ENCODE measurements around the gene ANO3.

ANO3 gene

DNA sequence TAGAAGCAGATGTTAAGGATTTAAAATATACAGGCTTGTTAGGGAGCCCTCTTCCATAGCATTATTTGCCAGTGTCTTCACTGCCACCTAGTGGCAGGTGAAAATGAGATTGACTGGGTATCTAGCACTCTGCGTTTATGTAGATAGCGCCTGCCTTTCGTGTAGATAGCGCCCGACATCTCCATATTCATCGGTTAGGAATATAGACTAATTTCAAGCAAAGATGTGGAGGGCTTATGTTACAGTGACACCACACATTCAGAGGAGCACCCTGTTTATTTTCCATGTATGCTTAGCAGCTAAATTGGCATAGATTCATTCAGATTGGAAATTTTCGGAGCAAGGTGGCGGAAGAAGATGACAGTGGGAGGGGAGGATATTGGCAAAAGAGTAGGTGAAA is 318.0 kb downstream of the ANO3 start:
- peak; percentile 34 for DNase-seq

GRCh38 chr11:26651916-26652315 is 320.0 kb downstream of the ANO3 start:
- DNase-seq: no peak

- no peak for DNase-seq
These were observed 323.4 kb downstream of the ANO3 start for GRCh38 chr11:26655287-26655686.

DNA sequence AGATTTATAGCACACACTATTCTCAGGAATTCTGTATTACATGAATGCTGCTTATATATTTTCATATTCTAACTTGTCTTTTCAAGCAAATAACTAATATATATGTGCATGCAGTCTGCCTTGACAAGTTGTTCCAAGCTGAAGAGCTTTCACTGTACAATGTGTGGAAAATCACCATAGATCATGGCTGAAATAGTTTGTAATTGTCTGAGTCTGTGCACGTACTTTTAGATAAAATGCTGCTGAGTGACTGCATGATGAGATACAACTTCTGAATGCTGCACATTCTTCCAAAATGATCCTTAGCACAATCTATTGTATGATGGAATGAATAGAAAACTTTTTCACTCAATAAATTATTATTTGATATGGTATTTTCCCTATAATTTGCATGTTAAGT is 331.0 kb downstream of the ANO3 start:
- no peak for DNase-seq

- DNase-seq: no peak
These were observed 333.1 kb downstream of the ANO3 start for GRCh38 chr11:26665036-26665435.

GRCh38 chr11:26665946-26666345 is 334.0 kb downstream of the ANO3 start:
- DNase-seq: no peak

DNA sequence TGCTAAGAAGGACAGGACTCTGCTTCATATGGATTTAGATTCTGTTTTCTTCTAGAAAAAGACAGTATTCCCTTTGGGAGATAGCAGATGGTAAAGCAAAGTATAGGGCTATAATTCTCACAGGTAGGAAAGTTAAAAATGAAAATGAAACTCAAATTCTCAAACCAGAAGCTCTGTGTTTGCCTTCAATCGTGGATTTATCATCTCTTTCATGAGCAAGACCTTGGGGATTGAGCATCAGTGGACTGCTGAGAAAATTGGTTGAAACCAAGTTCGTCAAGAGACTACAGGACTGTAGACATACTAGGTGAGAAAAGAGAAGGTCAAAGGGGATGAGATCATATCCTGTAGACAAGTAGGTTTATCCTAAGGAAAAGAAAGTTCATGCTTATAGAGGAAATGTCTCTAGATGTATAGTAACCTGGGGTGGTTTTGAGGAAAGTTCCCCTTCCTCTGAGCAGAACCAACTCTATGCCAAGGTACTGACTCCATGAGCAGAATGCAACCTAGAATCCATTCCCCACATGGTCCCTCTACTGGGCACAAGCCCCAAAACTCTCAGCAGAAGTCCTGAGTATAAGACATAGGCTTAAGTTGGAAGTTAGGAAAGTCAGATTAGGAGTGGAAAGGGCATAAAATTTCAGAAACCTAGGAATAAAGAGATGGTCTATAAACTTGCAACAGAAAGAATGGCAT is 343.5 kb downstream of the ANO3 start:
- no peak for DNase-seq

- DNase-seq: no peak
These were observed 344.7 kb downstream of the ANO3 start for GRCh38 chr11:26676641-26677040.

DNA sequence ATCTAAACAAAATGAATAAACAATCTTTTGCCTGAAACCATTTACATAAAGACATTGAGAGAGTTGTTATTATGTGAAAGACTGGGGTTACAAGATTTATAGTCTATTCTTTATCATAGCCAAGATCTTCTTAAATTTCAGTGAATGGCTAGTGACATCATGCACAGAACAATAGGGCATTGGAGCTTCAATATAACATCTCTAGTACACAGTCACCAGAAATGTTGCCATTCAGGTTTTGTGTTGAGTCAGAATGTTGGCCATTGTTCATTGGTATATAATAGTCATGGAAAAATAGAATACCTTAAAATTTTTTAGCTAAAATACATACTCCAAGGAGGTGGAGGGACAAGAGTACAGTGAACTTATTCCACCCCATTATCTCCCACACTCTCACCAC is 345.6 kb downstream of the ANO3 start:
- no peak for DNase-seq

DNA sequence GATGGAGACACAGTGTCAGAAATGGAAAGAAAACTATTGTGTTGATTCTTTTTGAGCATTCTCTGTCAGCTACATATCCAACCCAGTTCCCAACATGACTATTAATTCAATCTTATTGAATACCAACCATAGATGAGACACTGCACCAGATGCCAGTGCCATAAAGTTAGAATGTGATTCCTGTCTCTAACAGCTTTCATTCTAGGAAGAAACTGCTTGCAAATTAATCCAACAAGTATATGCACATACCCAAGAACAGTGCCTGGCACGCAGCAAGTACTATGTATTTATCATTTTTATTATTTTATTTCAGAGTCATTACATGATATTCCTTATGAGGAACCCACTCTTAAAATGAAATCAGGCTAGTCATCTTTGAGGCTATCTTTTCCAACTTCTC is 355.4 kb downstream of the ANO3 start:
- DNase-seq: no peak

DNA sequence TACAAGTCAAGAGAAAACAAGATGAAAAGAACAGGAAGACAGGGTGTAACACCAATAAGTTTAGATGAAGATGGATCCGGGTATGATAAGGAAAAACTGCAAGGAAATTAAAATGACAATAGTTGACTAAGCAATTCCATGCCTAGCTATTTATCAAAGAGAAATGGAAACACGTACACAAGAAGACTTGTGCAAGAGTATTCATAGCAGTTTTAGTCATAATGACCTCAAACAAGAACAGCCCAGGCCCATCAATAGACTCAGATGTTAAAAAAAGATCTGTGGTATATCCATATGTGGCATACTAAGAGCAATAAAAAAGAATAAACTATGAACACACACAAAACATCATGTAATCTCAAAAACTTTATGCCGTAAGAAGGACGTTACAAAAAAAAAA is 356.8 kb downstream of the ANO3 start:
- no peak for DNase-seq

DNA sequence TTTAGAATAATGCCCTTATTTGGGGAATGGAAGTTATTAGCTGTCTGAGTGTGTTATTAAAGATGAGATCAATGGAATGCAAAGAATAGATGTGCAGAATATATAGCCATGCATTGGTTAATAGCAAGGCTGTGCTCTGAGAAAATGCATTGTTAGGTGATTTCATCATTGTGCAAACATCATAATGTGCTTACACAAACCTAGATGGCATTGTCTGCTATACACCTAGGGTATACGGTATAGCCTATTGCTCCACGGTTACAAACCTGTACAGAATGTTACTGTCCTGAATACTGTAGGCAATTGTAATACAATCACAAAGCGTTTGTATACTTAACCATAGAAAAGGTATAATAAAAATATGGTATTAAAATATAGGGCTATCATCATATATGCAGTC is 364.4 kb downstream of the ANO3 start:
- no peak for DNase-seq

DNA sequence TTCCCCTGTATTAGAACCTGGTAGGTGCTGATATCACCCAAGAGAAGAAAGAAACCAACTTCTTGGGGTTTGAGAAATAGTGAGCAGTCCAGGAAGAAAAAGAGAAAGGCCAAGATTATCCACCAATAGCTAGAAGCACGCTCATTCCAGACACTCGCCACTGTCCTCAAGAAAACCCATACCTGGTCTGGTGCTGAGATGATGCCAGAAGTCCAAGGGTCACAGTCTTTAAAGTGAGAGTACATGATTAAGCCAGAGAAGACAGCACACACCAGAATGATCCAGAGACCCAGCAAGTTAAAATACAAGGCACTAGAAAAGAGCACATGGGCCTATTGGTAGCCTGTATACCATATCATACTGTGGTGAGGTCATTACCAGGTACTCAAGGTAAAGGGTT is 366.3 kb downstream of the ANO3 start:
- no peak for DNase-seq

GRCh38 chr11:26700574-26701235 is 368.8 kb downstream of the ANO3 start:
- DNase-seq: peak; percentile 45

DNA sequence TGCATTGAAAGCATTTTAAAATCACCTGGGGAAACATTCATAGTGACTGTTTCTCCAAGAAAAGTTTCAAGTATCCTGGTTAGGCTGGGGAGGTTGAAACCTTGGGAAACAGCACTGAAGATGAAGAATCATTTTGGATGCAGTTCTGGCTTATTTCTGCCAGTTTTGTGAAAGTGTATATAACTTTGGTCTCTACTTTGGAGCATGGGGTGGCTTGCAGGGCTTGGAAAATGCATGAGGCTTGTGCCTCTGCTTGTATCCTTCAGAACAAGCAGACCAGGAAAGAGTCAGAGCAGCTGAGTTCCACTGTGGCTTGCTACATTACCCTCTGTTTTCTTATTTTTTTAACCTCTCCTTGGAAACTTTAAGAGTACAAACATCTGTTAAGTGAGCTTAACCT is 370.5 kb downstream of the ANO3 start:
- no peak for DNase-seq

DNA sequence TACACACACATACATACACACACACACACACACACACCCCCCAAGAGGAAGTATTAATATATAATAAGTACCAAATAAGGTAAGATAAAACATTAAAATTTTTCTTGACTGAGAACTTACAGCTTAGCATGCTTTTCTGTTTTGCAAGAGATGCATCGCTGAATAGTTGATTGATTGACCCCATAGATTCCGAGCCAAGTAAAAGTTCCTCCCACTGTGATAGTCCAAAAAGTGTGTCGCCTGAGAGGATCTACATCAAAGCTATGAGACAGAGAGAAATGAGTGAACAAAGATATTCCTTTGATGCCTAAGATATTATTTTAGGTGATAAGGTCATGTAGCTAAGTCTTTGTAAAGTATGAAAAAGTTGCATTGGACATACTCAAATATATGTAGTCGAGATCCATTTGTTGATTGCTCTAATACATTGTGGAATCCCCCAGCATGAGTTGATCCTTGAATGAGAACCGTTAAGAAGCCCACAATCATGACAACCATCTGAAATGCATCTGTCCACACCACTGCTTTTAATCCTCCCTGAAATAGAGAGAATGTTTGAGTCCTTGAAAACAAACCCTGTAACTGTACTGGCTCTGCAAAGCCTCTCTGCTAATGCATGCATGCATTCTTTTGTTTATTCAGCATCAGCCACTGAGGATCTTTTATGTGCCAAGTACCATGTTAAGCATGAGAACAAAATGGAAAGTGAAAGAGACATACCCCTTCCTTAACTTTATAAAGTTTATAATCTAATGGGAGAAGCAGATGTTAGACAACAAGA is 371.7 kb downstream of the ANO3 start:
- DNase-seq: no peak

DNA sequence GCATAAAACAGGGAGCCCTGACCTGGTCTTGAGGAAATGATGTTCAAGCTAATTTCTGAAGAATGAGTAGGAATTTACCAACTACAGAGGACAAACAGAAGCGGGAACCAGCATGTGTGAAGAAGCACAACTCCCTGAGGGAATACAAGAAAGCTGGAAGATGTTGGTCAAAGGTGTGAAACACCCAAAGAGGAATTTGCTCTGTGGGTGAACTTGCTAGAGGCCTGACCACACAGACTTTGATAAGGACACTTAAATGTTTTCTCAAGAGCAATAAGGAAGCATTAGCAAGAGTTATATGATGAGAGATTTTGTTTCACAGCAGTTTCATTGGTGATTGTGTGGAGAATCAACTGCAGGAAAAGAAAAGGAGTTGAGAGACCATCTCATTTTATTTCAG is 372.3 kb downstream of the ANO3 start:
- no peak for DNase-seq

DNA sequence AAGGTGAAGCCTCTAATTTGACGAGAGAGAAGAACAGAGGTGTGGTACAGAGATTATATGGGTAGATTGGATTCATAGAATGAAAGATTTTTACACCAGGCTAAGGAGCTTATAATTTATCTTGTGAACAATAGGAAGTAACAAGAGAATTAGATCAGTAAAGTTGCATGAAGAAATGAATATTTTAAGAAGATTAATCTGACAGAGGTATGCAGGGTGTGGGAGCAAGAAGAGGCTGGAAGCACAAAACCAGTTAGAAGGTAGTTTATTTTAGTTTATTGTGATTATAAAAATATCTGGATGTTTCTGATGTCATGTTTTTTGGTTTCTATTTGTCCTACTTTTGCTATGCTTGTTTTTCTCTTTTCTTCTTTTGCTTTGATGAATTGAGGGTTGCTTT is 374.3 kb downstream of the ANO3 start:
- DNase-seq: no peak

GRCh38 chr11:26708736-26709456 is 377.0 kb downstream of the ANO3 start:
- DNase-seq: no peak

DNA sequence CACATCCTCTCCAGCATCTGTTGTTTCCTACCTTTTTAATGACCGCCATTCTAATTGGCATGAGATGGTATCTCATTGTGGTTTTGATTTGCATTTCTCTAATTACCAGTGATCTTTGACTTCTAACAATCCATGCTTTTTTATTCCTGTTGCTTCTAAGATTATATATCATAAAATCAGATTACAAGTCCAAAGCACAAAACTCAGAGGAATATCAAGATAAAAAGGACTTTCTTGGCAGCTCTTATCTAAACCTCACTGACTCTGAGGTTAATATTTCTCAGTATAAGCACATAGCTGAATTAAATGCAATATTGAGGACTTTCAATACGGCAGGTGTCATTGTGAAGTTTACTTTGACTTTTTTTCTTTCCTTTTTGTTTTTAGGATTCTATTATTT is 378.6 kb downstream of the ANO3 start:
- no peak for DNase-seq

DNA sequence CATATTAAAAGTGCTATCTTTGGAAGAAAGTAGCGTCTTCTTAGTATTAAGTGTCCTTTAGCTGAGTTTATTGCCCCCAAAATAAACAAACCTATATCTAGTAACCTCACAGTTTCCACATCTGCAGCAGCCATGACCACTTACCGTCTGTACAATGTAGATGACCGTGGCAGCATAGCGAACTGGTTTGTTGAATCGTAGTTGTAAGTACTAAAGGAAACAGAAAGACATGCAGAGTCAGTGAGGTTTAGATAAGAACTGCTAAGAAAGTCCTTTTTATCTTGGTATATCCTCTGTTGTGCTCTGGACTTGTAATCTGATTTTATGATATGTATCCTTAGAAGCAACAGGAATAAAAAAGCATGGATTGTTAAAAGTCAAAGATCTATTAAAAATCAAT is 380.6 kb downstream of the ANO3 start:
- no peak for DNase-seq

Measured in NCI-H524 treated with DMSO at 0.1 percent for 48 hours (cell line).